HepG2 (cell line): ENCODE data around the gene FNDC7. TPM values are rescaled to one million over a fixed set of nuclear protein-coding genes. Genes with fewer than 3 reads are reported as not detected.

Source experiments
- ATAC-seq: fragments of 200-7000 bp; cut with Tn5 transposase; 3 replicates; pipeline ENCODE4 v1.9.1; 2020; ENCODE audit warnings: mild to moderate bottlenecking, moderate library complexity
- BruUV-seq: library from RNA; stranded (reverse); fragments of 400-500 nt; replicated peaks from 2 replicates; lab custom pipeline; 2021; lab: Mats Ljungman, UMichigan
- CTCF ChIA-PET: fragments of 300-600 bp; formaldehyde crosslinking; extraction: SDS; loops from one replicate; lab custom pipeline; 2021; ENCODE audit warnings: low total read pairs, inconsistent platforms, low intra/inter-chr PET ratio; lab: Yijun Ruan, JAX
- POLR2A ChIA-PET: fragments of 350-600 bp; sonication (Branson Sonifier 250); formaldehyde crosslinking; loops from one replicate; lab custom pipeline; 2020; ENCODE audit warnings: antibody characterized with exemption, inconsistent platforms; lab: Yijun Ruan, JAX
- DNase-seq: peaks from one replicate; pipeline ENCODE4 v3.0.0-alpha.2; 2015; ENCODE audit warnings: low spot score
- FAIRE-seq: peaks from 3 replicates; lab custom pipeline; 2011; peaks lifted over from hg19 to GRCh38; lab: Jason Lieb, UNC
- H2AFZ ChIP-seq: one replicate; pipeline ENCODE4 v1.6.1; 2011; ENCODE audit warnings: low read length, inconsistent platforms
- H3K27ac ChIP-seq: fragments of 300-600 bp; 3 replicates; pipeline ENCODE4 v1.8.0; 2011; ENCODE audit warnings: mixed run types, mild to moderate bottlenecking, mixed read lengths, low read length, inconsistent platforms; ENCODE audit not compliant: insufficient read depth; ENCODE audit errors: extremely low read length
- H3K27me3 ChIP-seq, 2 experiments: fragments of 200-600 bp in 1 of 2; 2 replicates in 1 of 2; 3 replicates in 1 of 2; pipeline versions ENCODE4 v1.6.0 to v1.8.0; 2011; ENCODE audit warnings: low read length in 2 of 2, mild to moderate bottlenecking in 2 of 2, moderate library complexity in 2 of 2, inconsistent platforms in 1 of 2; ENCODE audit not compliant: insufficient read depth in 2 of 2, control insufficient read depth in 1 of 2
- H3K36me3 ChIP-seq, 2 experiments: fragments of 200-600 bp in 1 of 2; replicated peaks in 1 of 2; 2 replicates in 1 of 2; 3 replicates in 1 of 2; pipeline versions ENCODE4 v1.5.1 to v1.8.0; 2011; ENCODE audit warnings: low read length in 2 of 2, inconsistent platforms in 1 of 2; ENCODE audit not compliant: insufficient read depth in 2 of 2, control insufficient read depth in 1 of 2
- H3K4me1 ChIP-seq: 2 replicates; pipeline ENCODE4 v1.5.1; 2012; ENCODE audit warnings: low read length, inconsistent platforms; ENCODE audit not compliant: insufficient read depth
- H3K4me2 ChIP-seq: 2 replicates; pipeline ENCODE4 v1.6.0; 2011; ENCODE audit warnings: low read depth, low read length, inconsistent platforms
- H3K4me3 ChIP-seq, 3 experiments: fragments of 200-600 bp in 1 of 3; sonication (generic), shearing (Covaris generic) in 1 of 3; replicated peaks in 1 of 3; 2 replicates each; pipeline ENCODE4 v1.5.1; 2011 to 2016; ENCODE audit warnings: low read length in 3 of 3, inconsistent platforms in 2 of 3, low read depth in 2 of 3, mild to moderate bottlenecking in 2 of 3, control low read depth in 1 of 3, mixed read lengths in 1 of 3; ENCODE audit not compliant: insufficient read depth in 1 of 3
- H3K79me2 ChIP-seq: one replicate; pipeline ENCODE4 v1.6.1; 2011; ENCODE audit warnings: low read length, inconsistent platforms; ENCODE audit not compliant: insufficient read depth
- H3K9ac ChIP-seq: 2 replicates; pipeline ENCODE4 v1.6.0; 2011; ENCODE audit warnings: mild to moderate bottlenecking, low read depth, low read length, inconsistent platforms; ENCODE audit not compliant: insufficient read depth
- H3K9me3 ChIP-seq: 2 replicates; pipeline ENCODE4 v1.5.1; 2012; ENCODE audit warnings: mild to moderate bottlenecking, low read length
- H4K20me1 ChIP-seq: 2 replicates; pipeline ENCODE4 v1.6.0; 2011; ENCODE audit warnings: inconsistent platforms, mild to moderate bottlenecking, low read length, moderate library complexity; ENCODE audit not compliant: insufficient read depth
- ETS1 ChIP-seq: sonication (generic); formaldehyde crosslinking; IDR thresholded peaks from 2 replicates; pipeline ENCODE4 v1.4.0; 2020; ENCODE audit warnings: missing genetic modification reagents
- PAWR ChIP-seq: sonication (generic); formaldehyde crosslinking; IDR thresholded peaks from 2 replicates; pipeline ENCODE4 v1.4.0; 2020; ENCODE audit warnings: missing genetic modification reagents, mild to moderate bottlenecking, borderline replicate concordance
- ZBTB7B ChIP-seq: sonication (generic); formaldehyde crosslinking; IDR thresholded peaks from 2 replicates; pipeline ENCODE4 v1.4.0; 2020; ENCODE audit warnings: missing genetic modification reagents
- ZNF577 ChIP-seq: sonication (generic); formaldehyde crosslinking; IDR thresholded peaks from 2 replicates; pipeline ENCODE4 v1.4.0; 2020; ENCODE audit warnings: mild to moderate bottlenecking, low read depth, missing genetic modification reagents, borderline replicate concordance
- ZNF749 ChIP-seq: sonication (generic); formaldehyde crosslinking; IDR thresholded peaks from 2 replicates; pipeline ENCODE4 v1.8.0; 2022; ENCODE audit warnings: mild to moderate bottlenecking, missing genetic modification reagents, moderate library complexity, borderline replicate concordance
- ZNF83 ChIP-seq: sonication (generic); formaldehyde crosslinking; IDR thresholded peaks from 2 replicates; pipeline ENCODE4 v1.4.0; 2020; ENCODE audit warnings: missing genetic modification reagents, mild to moderate bottlenecking, borderline replicate concordance
- ZNF891 ChIP-seq: sonication (generic); formaldehyde crosslinking; IDR thresholded peaks from 2 replicates; pipeline ENCODE4 v1.5.0; 2020; ENCODE audit warnings: mild to moderate bottlenecking, missing genetic modification reagents
- ZZZ3 ChIP-seq: sonication (generic); formaldehyde crosslinking; IDR thresholded peaks from 2 replicates; pipeline ENCODE4 v1.4.0; 2020; ENCODE audit warnings: missing genetic modification reagents, mild to moderate bottlenecking, borderline replicate concordance
- WGBS: methylation state at CpG from one replicate; pipeline ENCODE4 v1.1.6; 2017; ENCODE audit warnings: low lambda C conversion rate; 5-methylcytosine and 5-hydroxymethylcytosine counted together
- in situ Hi-C: cut with HindIII; loops from 2 replicates; pipeline ENCODE4 v1.10.0; 2017; ENCODE audit warnings: low pct_unique_long_range_greater_than_20kb; ENCODE audit not compliant: extremely low pct_ligation_motif_present
- intact Hi-C: fragments of 100-400 bp; cut with micrococcal nuclease; formaldehyde crosslinking; loops from one replicate; pipeline ENCODE4 v1.10.0; 2022; ENCODE audit not compliant: unreplicated experiment
- polyA plus RNA-seq, 8 experiments: library from polyadenylated mRNA; depleted of rRNA in 3 of 8; stranded (reverse) in 7 of 8; unstranded in 1 of 8; fragments of >200 nt; fragmentation: Illumina TruSeq in 4 of 8; extraction: Trizol in 4 of 8; gene quantifications; 2 replicates each; pipeline versions ENCODE4 v1.2.1 to v1.2.3, GENCODE V29; 2011 to 2016; ENCODE audit warnings: low read depth in 4 of 8, missing spikeins in 1 of 8, mixed read lengths in 1 of 8; ENCODE audit not compliant: insufficient read depth in 1 of 8
- total RNA-seq, 5 experiments: library from RNA; depleted of rRNA; stranded (reverse); fragments of >200 nt; fragmentation: Illumina TruSeq; extraction: Trizol; gene quantifications; 2 replicates each; pipeline ENCODE4 v1.2.3, GENCODE V29; 2016; ENCODE audit warnings: low read depth in 1 of 5
- TF ChIP-seq, protein P1 (sequence below): fragments of 450-650 bp; IDR thresholded peaks from 2 replicates; pipeline ENCODE4 v1.6.1; 2016
- TF ChIP-seq, protein P2 (sequence below): sonication (generic); formaldehyde crosslinking; IDR thresholded peaks from 2 replicates; pipeline ENCODE4; 2020; ENCODE audit warnings: missing genetic modification reagents, mild to moderate bottlenecking, borderline replicate concordance
- TF ChIP-seq, protein P3 (sequence below): sonication (generic); formaldehyde crosslinking; IDR thresholded peaks from 2 replicates; pipeline ENCODE4 v1.4.0; 2020; ENCODE audit warnings: missing genetic modification reagents, mild to moderate bottlenecking, borderline replicate concordance
- TF ChIP-seq, protein P4 (sequence below): sonication (generic); formaldehyde crosslinking; IDR thresholded peaks from 2 replicates; pipeline ENCODE4 v1.4.0; 2020; ENCODE audit warnings: missing genetic modification reagents

FNDC7 gene
- total and polyA plus RNA-seq, 2 of the 13 experiments (the other 11 are each of a cell fraction or from before 2014, with no cell fraction given) = 0.03 TPM; not detected in 1

DNA sequence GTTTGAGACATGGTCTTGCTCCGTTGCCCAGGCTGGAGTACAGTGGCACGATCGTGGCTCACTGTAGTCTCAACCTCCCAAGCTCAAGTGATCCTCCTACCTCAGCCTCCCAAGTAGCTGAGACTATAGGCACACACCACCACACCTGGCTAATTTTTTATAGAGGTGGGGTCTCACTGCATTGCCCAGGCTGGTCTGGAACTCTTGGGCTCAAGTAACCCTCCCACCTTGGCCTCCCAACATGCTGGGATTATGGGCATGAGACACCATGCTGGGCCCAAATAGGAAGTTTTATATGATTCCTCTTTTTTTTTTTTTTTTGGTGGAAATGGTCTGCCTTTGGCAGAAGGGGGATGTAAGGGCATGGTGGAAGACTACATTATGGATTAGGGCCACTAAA lies 6.1 kb upstream of the FNDC7 start:
- H2AFZ ChIP-seq = no peak overlapping the region
- CTCF ChIA-PET = no interaction called here
- no peaks in the 10 kb centered on the region; the same call in 1 of the 2 replicates for H4K20me1 ChIP-seq
- POLR2A ChIA-PET = no interaction called here
- no peak overlapping the region for H3K4me3 ChIP-seq
- intact Hi-C loops (no loop called here), in situ Hi-C loops (no loop called here)
- H3K9me3 ChIP-seq = no peaks in the 10 kb centered on the region
- H3K79me2 ChIP-seq = no peaks in the 10 kb centered on the region
- BruUV-seq = no TSS peak
- no peak overlapping the region for H3K9ac ChIP-seq
- FAIRE-seq (no peak), DNase-seq (no peak), ATAC-seq (no peak)
- no peaks in the 10 kb centered on the region for H3K4me1 ChIP-seq
- H3K4me2 ChIP-seq = no peak overlapping the region
- H3K27me3 ChIP-seq = no peaks in the 10 kb centered on the region; a peak in 2 of 5 replicates
- no peak overlapping the region for H3K27ac ChIP-seq
- H3K36me3 ChIP-seq = no peaks in the 10 kb centered on the region
- WGBS = 4% methylated on average over 3 of the region's 3 CpGs
- TF ChIP-seq ETS1 (CRISPR knock-in tag) = no peak
- TF ChIP-seq ZNF577 (CRISPR knock-in tag) = no peak
- TF ChIP-seq, protein P1, sequence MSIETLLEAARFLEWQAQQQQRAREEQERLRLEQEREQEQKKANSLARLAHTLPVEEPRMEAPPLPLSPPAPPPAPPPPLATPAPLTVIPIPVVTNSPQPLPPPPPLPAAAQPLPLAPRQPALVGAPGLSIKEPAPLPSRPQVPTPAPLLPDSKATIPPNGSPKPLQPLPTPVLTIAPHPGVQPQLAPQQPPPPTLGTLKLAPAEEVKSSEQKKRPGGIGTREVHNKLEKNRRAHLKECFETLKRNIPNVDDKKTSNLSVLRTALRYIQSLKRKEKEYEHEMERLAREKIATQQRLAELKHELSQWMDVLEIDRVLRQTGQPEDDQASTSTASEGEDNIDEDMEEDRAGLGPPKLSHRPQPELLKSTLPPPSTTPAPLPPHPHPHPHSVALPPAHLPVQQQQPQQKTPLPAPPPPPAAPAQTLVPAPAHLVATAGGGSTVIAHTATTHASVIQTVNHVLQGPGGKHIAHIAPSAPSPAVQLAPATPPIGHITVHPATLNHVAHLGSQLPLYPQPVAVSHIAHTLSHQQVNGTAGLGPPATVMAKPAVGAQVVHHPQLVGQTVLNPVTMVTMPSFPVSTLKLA = no peak
- TF ChIP-seq ZNF891 (CRISPR knock-in tag) = no peak
- TF ChIP-seq, protein P2, sequence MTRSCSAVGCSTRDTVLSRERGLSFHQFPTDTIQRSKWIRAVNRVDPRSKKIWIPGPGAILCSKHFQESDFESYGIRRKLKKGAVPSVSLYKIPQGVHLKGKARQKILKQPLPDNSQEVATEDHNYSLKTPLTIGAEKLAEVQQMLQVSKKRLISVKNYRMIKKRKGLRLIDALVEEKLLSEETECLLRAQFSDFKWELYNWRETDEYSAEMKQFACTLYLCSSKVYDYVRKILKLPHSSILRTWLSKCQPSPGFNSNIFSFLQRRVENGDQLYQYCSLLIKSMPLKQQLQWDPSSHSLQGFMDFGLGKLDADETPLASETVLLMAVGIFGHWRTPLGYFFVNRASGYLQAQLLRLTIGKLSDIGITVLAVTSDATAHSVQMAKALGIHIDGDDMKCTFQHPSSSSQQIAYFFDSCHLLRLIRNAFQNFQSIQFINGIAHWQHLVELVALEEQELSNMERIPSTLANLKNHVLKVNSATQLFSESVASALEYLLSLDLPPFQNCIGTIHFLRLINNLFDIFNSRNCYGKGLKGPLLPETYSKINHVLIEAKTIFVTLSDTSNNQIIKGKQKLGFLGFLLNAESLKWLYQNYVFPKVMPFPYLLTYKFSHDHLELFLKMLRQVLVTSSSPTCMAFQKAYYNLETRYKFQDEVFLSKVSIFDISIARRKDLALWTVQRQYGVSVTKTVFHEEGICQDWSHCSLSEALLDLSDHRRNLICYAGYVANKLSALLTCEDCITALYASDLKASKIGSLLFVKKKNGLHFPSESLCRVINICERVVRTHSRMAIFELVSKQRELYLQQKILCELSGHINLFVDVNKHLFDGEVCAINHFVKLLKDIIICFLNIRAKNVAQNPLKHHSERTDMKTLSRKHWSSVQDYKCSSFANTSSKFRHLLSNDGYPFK = no peak
- TF ChIP-seq, protein P3, sequence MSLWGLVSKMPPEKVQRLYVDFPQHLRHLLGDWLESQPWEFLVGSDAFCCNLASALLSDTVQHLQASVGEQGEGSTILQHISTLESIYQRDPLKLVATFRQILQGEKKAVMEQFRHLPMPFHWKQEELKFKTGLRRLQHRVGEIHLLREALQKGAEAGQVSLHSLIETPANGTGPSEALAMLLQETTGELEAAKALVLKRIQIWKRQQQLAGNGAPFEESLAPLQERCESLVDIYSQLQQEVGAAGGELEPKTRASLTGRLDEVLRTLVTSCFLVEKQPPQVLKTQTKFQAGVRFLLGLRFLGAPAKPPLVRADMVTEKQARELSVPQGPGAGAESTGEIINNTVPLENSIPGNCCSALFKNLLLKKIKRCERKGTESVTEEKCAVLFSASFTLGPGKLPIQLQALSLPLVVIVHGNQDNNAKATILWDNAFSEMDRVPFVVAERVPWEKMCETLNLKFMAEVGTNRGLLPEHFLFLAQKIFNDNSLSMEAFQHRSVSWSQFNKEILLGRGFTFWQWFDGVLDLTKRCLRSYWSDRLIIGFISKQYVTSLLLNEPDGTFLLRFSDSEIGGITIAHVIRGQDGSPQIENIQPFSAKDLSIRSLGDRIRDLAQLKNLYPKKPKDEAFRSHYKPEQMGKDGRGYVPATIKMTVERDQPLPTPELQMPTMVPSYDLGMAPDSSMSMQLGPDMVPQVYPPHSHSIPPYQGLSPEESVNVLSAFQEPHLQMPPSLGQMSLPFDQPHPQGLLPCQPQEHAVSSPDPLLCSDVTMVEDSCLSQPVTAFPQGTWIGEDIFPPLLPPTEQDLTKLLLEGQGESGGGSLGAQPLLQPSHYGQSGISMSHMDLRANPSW (CRISPR knock-in tag) = no peak
- TF ChIP-seq ZNF749 (CRISPR knock-in tag) = no peak
- TF ChIP-seq ZBTB7B = no peak
- TF ChIP-seq, protein P4, sequence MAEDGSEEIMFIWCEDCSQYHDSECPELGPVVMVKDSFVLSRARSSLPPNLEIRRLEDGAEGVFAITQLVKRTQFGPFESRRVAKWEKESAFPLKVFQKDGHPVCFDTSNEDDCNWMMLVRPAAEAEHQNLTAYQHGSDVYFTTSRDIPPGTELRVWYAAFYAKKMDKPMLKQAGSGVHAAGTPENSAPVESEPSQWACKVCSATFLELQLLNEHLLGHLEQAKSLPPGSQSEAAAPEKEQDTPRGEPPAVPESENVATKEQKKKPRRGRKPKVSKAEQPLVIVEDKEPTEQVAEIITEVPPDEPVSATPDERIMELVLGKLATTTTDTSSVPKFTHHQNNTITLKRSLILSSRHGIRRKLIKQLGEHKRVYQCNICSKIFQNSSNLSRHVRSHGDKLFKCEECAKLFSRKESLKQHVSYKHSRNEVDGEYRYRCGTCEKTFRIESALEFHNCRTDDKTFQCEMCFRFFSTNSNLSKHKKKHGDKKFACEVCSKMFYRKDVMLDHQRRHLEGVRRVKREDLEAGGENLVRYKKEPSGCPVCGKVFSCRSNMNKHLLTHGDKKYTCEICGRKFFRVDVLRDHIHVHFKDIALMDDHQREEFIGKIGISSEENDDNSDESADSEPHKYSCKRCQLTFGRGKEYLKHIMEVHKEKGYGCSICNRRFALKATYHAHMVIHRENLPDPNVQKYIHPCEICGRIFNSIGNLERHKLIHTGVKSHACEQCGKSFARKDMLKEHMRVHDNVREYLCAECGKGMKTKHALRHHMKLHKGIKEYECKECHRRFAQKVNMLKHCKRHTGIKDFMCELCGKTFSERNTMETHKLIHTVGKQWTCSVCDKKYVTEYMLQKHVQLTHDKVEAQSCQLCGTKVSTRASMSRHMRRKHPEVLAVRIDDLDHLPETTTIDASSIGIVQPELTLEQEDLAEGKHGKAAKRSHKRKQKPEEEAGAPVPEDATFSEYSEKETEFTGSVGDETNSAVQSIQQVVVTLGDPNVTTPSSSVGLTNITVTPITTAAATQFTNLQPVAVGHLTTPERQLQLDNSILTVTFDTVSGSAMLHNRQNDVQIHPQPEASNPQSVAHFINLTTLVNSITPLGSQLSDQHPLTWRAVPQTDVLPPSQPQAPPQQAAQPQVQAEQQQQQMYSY = no peak
- TF ChIP-seq ZZZ3 (CRISPR knock-in tag) = no peak
- TF ChIP-seq ZNF83 = no peak
- TF ChIP-seq PAWR (CRISPR knock-in tag) = no peak
